Measurements from ENCODE around the gene COX18.

COX18 gene

GRCh38 chr4:73051625-73052024, 17.9 kb downstream of the COX18 start:
- no peak for DNase-seq

GRCh38 chr4:73045879-73046278, 23.6 kb downstream of the COX18 start:
- DNase-seq = no peak

- DNase-seq = no peak
Observed at GRCh38 chr4:73037057-73037456, 32.5 kb downstream of the COX18 start.

GRCh38 chr4:73036123-73036522, 33.4 kb downstream of the COX18 start:
- no peak for DNase-seq

- DNase-seq = no peak
Observed at GRCh38 chr4:73034896-73035295, 34.6 kb downstream of the COX18 start.

- DNase-seq = no peak
Observed at GRCh38 chr4:73028621-73029020, 40.9 kb downstream of the COX18 start.

- DNase-seq = peak; percentile 8 to 31
Observed at GRCh38 chr4:73021634-73022033, 47.9 kb downstream of the COX18 start.

- DNase-seq = peak in 1 of 2 experiments; percentile 60
Observed at GRCh38 chr4:73019462-73020047, 50.0 kb downstream of the COX18 start.

- no peak for DNase-seq
Observed at GRCh38 chr4:73018595-73018994, 50.9 kb downstream of the COX18 start.

GRCh38 chr4:73013310-73013709, 56.2 kb downstream of the COX18 start:
- DNase-seq = no peak

- no peak for DNase-seq
Observed at GRCh38 chr4:73012673-73013072, 56.8 kb downstream of the COX18 start.

- no peak for DNase-seq
Observed at GRCh38 chr4:73011629-73011985, 57.9 kb downstream of the COX18 start.

GRCh38 chr4:73010789-73011628, 58.5 kb downstream of the COX18 start:
- no peak for DNase-seq

- DNase-seq = no peak
Observed at GRCh38 chr4:73007526-73008100, 61.9 kb downstream of the COX18 start.

- DNase-seq = no peak
Observed at GRCh38 chr4:73006286-73006990, 63.1 kb downstream of the COX18 start.

- no peak for DNase-seq
Observed at GRCh38 chr4:73005514-73005913, 64.0 kb downstream of the COX18 start.
